Trophoblast cell (in vitro differentiated cells and primary cell): ENCODE measurements around the gene ODAD4.
"Not testable (repeated sequence)": the region's sequence is repeated elsewhere in the genome, so short reads cannot be mapped to it uniquely, and the experiment has no call there.

Experiments used
- DNase-seq, 2 donors: peaks; one replicate each; pipeline ENCODE4 v3.0.0-alpha.2; 2016
- H2AFZ ChIP-seq: 2 replicates; pipeline ENCODE4 v1.6.1; 2013; ENCODE audit warnings: low read length, moderate library complexity, mild to moderate bottlenecking; ENCODE audit not compliant: insufficient read depth, poor library complexity
- H2AK5ac ChIP-seq: 2 replicates; pipeline ENCODE4 v1.6.1; 2013; ENCODE audit warnings: mild to moderate bottlenecking, low read length
- H2BK120ac ChIP-seq: 2 replicates; pipeline ENCODE4 v1.6.1; 2013; ENCODE audit warnings: low read length, mild to moderate bottlenecking, moderate library complexity; ENCODE audit not compliant: insufficient read depth, poor library complexity
- H2BK12ac ChIP-seq: 2 replicates; pipeline ENCODE4 v1.6.1; 2013; ENCODE audit warnings: mild to moderate bottlenecking, low read length, moderate library complexity
- H2BK5ac ChIP-seq: 2 replicates; pipeline ENCODE4 v1.6.1; 2013; ENCODE audit warnings: low read length, low read depth, moderate library complexity, mild to moderate bottlenecking; ENCODE audit not compliant: poor library complexity
- H3K14ac ChIP-seq: 2 replicates; pipeline ENCODE4 v1.6.1; 2013; ENCODE audit warnings: mild to moderate bottlenecking, low read length
- H3K18ac ChIP-seq: 2 replicates; pipeline ENCODE4 v1.6.1; 2013; ENCODE audit warnings: mild to moderate bottlenecking, low read length
- H3K23ac ChIP-seq: 2 replicates; pipeline ENCODE4 v1.6.1; 2013; ENCODE audit warnings: low read length
- H3K27ac ChIP-seq: 2 replicates; pipeline ENCODE4 v1.5.1; 2013; ENCODE audit warnings: low read depth, mild to moderate bottlenecking, inconsistent platforms, low read length, moderate library complexity
- H3K27me3 ChIP-seq: 2 replicates; pipeline ENCODE4 v1.6.1; 2013; ENCODE audit warnings: inconsistent platforms, mild to moderate bottlenecking, low read length, moderate library complexity; ENCODE audit not compliant: insufficient read depth
- H3K36me3 ChIP-seq, 2 experiments: 1 replicate in 1 of 2; 2 replicates in 1 of 2; pipeline ENCODE4 v1.6.1; 2013; ENCODE audit warnings: low read length in 2 of 2, mild to moderate bottlenecking in 2 of 2, moderate library complexity in 1 of 2; ENCODE audit not compliant: insufficient read depth in 2 of 2, control insufficient read depth in 1 of 2
- H3K4ac ChIP-seq: 2 replicates; pipeline ENCODE4 v1.6.1; 2013; ENCODE audit warnings: low read depth, mild to moderate bottlenecking, low read length, moderate library complexity
- H3K4me1 ChIP-seq, 2 experiments: 1 replicate in 1 of 2; 2 replicates in 1 of 2; pipeline ENCODE4 v1.6.1; 2013; ENCODE audit warnings: low read length in 2 of 2, mild to moderate bottlenecking in 2 of 2, moderate library complexity in 1 of 2; ENCODE audit not compliant: insufficient read depth in 2 of 2, control insufficient read depth in 1 of 2
- H3K4me2 ChIP-seq: 2 replicates; pipeline ENCODE4 v1.6.1; 2013; ENCODE audit warnings: inconsistent platforms, mild to moderate bottlenecking, low read length, moderate library complexity
- H3K4me3 ChIP-seq: 2 replicates; pipeline ENCODE4 v1.5.1; 2013; ENCODE audit warnings: mild to moderate bottlenecking, low read depth, low read length, inconsistent platforms
- H3K79me1 ChIP-seq: one replicate; pipeline ENCODE4 v1.6.1; 2013; ENCODE audit warnings: low read length
- H3K79me2 ChIP-seq: 2 replicates; pipeline ENCODE4 v1.6.1; 2013; ENCODE audit warnings: low read length, mild to moderate bottlenecking; ENCODE audit not compliant: control insufficient read depth, insufficient read depth, poor library complexity
- H3K9ac ChIP-seq: 2 replicates; pipeline ENCODE4 v1.6.1; 2013; ENCODE audit warnings: mild to moderate bottlenecking, low read length
- H3K9me3 ChIP-seq: 2 replicates; pipeline ENCODE4 v1.6.1; 2013; ENCODE audit warnings: low read depth, mild to moderate bottlenecking, control low read depth, inconsistent platforms, low read length; ENCODE audit not compliant: insufficient read depth
- H4K12ac ChIP-seq: 2 replicates; pipeline ENCODE4 v1.6.1; 2013; ENCODE audit warnings: low read depth, mild to moderate bottlenecking, low read length, moderate library complexity
- H4K8ac ChIP-seq: 2 replicates; pipeline ENCODE4 v1.6.1; 2013; ENCODE audit warnings: low read depth, mild to moderate bottlenecking, low read length, moderate library complexity
- H4K91ac ChIP-seq: one replicate; pipeline ENCODE4 v1.6.1; 2013; ENCODE audit warnings: low read depth, mild to moderate bottlenecking, low read length, moderate library complexity
- WGBS: extraction: QIAGEN DNeasy Blood & Tissue Kit; methylation state at CpG from one replicate; pipeline ENCODE4 v1.1.7; 2013; ENCODE audit warnings: missing lambda C conversion rate; ENCODE audit not compliant: insufficient read length, insufficient coverage; ENCODE audit errors: extremely low coverage; 5-methylcytosine and 5-hydroxymethylcytosine counted together

ODAD4 gene

DNA sequence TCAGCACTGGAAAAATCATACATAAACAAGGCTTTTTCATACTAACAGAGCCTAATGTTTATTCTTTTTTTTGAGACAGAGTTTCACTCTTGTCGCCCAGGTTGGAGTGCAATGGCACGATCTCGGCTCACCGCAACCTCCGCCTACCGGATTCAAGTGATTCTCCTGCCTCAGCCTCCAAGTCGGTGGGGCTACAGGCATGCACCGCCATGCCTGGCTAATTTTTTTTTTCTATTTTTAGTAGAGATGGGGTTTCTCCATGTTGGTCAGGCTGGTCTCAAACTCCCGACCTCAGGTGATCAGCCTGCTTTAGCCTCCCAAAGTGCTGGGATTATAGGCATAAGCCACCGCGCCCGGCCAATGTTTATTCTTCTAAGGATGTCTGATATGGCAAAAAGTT is 83.3 kb downstream of the ODAD4 start:
- not testable (repeated sequence) for H3K27ac ChIP-seq, H2AFZ ChIP-seq, H3K36me3 ChIP-seq, H4K91ac ChIP-seq, H4K12ac ChIP-seq, H3K27me3 ChIP-seq, H4K8ac ChIP-seq, DNase-seq, H2BK12ac ChIP-seq, H3K9me3 ChIP-seq, H2BK5ac ChIP-seq, H3K14ac ChIP-seq, H2BK120ac ChIP-seq, H2AK5ac ChIP-seq, H3K18ac ChIP-seq, H3K23ac ChIP-seq, H3K4me3 ChIP-seq, H3K9ac ChIP-seq, H3K4me2 ChIP-seq
- Histone ChIP-seq H3K79me1 (peaks cover 15% of the 10 kb centered on the region), H3K79me2 (peaks cover 22% of the 10 kb centered on the region), H3K4ac (peak overlapping the region; percentile 85), H3K4me1 (peaks cover 2 to 11% of the 10 kb centered on the region in 2 experiments)
- WGBS: no CpG with 5 or more reads among the region's 12 CpGs
